CD4-positive, alpha-beta T cell treated with Interleukin-10 for 1 hour (primary cell): Measurements from ENCODE around the gene DTX4.

Experiments used
- DNase-seq: peaks from one replicate; pipeline ENCODE4 v3.0.0-alpha.2; 2020

The DTX4 gene

DNA sequence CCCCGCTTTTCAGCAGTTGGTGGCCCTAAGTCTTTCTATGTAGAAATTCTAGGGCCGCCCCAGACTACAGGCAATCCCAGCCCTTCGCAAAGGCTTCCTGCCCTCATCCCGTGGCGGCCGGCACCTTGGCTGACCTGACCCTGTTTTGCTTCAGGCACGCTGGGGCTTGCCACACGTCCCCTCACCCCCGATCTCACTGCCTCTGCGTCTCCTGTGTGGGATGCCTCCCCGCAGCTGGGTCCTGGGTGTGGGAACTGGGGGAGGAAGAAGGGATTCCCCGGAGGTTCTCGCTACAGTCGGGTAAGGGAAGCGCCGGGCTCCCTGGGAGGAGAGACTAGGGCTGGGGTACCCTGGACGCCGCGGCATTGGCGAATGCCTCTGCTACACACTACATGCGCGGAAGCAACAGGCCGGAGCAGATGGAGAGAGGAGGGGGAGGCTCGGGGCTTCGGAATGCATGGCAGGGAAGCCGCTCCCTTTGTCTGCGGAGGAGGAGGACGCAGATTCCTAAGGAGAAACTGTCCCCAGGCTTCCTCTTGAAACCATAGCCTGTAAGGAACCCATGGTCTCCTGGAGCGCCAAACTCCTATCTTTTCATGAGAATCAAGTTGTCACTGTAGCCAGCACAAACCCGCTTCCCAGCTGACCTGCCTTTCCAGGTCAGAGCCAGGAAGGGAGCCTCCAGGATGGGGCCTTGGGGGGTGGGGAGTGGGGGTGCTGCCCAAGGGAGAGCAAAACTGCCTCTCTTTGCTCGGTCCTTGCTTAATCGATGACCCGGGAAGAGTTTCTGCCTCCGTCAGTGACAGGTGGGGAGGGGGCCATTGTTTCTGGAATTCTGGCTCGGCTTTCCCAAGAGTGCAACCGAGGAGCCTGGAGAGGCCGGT is 1.4 kb downstream of the DTX4 start:
- peak; percentile 9 for DNase-seq

GRCh38 chr11:59173964-59174663 is 2.2 kb downstream of the DTX4 start:
- DNase-seq: no peak

DNA sequence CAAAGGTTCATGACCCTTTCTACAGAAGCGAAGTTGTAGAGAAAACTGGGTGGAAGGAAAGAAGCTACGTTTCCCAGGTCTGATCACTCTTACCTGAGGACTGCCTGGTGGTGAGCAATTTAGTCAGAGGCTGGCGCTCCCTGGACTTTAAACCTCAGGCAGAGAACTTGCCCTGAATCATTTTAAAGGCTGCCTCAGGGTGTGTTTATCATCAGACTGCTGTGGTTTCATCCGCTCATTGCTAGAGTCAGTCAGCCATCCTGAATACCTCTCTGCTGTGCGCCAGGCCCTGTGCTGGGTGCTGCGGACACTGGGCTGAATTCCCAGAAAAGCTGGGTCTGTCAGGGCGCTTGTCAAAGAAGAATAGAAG is 2.7 kb downstream of the DTX4 start:
- DNase-seq: no peak

DNA sequence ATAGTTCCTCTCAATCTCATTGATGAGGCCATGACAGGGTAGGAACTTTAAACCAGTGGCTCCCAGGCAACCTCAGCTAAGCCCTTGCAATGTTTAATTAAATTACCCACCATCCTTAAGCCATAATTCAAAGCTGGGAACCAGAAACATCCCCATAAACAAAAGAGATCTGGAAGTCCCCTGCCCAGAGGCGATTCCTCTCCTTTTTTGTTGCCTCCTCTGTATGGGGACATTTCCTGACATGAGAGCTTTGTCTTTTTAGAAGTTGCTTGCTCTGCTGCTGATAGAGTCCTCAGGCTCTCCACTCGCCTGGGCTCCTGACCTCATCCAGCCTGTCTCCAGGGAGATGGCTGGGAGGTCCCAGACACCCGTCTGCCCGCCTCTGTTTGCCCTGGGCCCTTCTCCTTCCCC is 3.2 kb downstream of the DTX4 start:
- no peak for DNase-seq

DNA sequence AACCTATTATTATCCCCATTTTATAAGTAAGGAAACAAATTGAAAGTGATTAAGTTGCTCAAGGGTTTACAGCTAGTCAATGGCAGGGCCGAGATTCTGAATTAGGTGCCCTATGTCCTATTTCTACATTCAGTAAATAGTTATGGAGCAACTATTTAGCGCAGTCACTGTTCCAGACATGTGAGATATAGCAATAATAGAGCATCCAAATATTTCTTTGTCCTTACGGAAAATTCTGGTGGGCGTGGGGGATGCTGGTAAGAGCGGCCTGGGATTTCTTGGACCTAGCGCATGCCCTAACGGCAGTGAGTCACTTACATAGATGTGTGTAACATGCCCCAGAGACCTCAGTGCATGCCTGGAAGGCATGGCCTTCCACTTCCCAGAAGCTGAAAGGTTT is 4.4 kb downstream of the DTX4 start:
- no peak for DNase-seq

- DNase-seq: no peak
Measured at GRCh38 chr11:59178402-59178801, 6.5 kb downstream of the DTX4 start.

DNA sequence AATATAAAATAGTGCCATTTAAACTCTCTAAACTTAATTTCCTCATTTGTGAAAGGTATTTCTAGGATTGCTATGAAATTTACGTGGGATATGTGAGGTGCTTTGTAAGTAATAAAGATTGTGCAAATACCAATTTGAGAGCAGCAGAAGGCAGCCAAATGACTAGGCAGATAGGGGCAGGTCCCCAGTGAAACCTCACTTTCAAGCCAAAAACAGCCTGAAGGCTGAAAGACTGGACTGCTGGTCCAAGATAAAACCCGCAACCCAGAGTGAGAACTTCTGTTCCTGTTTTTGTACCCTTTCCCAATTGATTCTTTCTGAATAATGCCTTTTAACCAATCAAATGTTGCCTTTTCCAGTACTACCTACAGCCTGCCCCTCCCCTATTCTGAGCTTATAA is 7.2 kb downstream of the DTX4 start:
- no peak for DNase-seq

GRCh38 chr11:59180168-59180776 is 8.3 kb downstream of the DTX4 start:
- no peak for DNase-seq

DNA sequence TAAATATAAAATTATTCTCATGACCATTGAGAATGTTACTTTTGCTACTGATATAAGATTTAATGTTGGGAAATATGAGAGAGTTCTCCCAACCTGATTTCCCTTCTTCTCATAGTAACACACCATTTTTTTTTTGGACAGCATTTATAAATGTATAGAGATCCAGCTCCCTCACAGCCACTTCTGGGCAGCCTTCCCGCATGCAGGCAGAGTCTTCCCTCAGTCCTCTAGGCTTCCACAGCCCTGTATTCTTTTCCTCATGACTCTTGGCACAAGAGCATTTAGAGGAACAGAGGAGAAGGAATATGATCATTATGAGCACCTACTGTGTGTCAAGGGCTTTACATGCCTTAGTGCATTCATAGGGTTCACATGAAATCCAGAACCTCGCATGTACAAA is 9.0 kb downstream of the DTX4 start:
- DNase-seq: no peak

GRCh38 chr11:59181746-59182456 is 10.0 kb downstream of the DTX4 start:
- DNase-seq: no peak

DNA sequence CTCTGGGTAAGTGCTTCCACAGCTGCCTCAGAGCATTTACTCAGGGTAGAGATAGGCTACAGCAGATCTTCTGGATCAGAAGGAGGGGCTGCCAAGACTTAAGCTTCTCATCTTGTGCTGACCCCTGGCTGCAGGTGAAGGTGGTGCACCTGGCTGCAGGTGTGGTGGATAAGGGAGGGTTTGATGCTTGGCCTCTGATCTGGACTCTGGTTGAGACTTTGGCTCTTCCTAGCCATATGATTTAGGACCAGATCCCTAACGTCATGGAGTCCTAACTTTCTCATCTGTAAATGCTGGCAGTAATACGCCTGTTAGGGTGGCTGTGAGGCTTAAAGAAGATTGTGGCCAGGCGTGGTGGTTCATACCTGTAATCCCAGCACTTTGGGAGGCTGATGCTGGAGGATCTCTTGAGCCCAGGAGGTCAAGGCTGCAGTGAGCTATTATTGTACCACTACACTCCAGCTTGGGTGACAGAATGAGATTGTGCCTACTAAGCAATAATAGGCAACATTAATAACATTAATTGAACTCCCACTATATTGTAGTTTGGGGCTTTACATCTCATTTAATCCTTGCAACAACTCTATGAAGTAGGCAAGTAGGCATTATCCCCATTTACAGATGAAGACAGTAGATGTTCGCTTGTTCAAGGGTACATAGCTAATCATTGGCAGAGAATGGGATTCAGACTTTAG is 10.7 kb downstream of the DTX4 start:
- DNase-seq: peak; percentile 18

- no peak for DNase-seq
Measured at GRCh38 chr11:59183771-59184170, 11.8 kb downstream of the DTX4 start.

DNA sequence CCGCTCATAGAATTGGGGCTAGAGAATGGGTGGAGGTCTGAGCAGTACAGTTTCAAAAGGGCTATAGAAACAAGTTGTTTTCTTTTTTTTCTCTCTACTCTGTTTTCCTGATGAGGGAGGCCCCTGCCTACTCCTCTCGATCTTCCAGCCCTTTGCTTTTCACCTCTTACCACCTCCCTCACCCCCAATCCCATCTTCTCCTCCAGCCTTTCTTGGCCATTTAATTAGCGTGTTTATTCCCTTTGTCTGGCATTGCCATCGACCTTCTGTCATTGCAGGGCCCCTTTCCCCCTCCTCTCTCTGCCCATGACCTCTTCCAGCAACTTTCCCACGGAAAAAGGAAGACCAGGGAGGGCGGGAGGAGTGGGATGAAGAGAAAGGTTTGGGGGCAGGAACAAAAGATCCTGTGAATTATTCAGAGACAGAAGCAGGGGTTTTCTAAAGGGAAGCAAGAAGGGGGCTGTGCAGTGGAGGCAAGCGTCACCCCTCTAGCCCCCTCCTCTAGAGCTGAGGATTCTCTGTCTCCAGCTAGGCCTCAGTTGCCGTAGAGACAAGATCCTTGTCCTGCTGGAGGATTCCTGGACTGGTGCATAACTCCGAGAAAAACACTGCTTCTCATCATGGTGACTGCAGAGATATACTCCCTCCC is 12.9 kb downstream of the DTX4 start:
- DNase-seq: no peak

DNA sequence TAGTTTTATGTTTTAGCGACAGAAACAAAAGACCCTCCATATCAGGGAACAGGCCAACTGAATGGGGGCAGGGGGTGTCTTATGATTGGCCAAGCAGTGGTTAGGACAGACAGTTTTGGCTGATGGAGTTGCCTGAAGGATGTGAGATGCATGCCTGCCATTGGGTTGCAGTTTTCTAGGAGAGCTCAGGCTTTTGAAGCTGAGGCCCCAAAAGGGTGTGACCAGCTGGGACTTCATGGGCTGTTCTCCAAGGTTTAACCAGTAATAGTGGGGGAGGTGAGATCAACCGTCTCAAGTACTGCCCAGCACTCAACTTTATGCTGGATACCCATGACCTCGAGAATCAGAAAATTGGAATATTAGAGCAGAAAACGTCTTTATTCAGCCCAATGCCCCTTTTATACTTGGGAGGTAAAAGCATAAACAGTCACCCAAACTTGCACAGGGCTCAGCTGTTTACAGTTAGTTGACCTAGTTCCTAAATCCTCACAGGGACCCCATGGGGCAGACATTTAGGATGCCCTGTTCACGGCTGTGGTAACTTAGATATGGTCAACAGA is 13.5 kb downstream of the DTX4 start:
- no peak for DNase-seq

DNA sequence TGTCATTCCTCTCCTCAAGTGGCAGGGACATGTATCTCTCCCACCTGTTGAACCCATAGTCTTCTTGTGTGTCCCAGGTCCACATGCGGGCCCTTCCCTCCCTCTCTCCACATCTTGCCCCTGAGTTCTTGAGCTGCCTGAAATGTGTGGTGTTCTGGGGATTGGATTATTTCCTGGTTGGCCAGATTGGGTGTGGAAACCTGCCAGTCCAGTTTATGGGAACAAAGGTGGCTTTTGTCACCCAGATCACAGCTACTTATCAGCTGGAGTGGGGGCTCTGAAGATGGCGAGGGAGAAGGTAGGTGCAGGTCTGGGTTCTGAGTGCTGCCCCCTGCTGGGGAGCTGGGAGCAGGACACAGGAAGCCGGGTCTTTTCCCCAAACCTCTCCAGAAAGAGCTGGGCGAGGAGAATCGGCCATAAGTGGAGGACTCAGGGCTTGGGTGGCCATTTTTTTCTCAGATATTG is 14.2 kb downstream of the DTX4 start:
- DNase-seq: peak; percentile 59

- DNase-seq: no peak
Measured at GRCh38 chr11:59187035-59187434, 15.1 kb downstream of the DTX4 start.

GRCh38 chr11:59187587-59187986 is 15.7 kb downstream of the DTX4 start:
- no peak for DNase-seq

DNA sequence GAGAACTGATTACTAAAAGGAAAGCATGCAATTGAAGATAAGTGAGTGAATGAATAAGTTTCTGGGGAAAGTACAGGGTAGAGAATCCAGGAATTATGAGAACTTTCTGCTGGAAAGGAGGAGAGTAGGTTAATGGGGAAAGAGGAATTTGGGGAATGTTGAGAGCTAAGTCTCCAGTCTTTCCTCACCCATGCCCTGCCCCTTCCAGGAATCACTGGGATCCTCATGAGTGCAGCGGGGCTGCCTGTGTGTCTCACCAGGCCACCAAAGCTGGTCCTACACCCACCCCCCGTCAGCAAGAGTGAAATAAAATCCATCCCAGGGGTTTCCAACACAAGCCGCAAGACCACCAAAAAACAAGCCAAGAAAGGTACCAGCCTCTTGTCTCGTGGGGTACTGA is 17.0 kb downstream of the DTX4 start:
- DNase-seq: no peak

- no peak for DNase-seq
Measured at GRCh38 chr11:59189986-59190385, 18.1 kb downstream of the DTX4 start.

DNA sequence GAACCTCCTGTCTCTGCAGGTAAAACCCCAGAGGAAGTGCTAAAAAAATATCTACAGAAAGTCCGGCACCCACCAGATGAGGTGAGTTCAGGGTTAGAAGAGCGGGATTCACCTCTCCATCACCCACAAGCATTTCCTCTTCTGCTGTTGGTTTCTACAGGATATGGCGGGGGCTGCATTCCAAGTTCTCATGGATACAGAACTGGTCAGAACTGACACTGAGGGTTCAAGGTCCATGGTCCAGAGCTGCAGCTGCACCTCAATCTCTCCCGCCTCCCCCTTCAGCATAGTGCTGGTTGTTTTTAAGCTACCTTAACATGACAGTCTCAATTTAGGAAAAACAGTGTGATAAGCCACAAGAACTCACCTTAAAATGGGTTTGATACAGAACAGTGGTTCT is 19.2 kb downstream of the DTX4 start:
- DNase-seq: no peak

DNA sequence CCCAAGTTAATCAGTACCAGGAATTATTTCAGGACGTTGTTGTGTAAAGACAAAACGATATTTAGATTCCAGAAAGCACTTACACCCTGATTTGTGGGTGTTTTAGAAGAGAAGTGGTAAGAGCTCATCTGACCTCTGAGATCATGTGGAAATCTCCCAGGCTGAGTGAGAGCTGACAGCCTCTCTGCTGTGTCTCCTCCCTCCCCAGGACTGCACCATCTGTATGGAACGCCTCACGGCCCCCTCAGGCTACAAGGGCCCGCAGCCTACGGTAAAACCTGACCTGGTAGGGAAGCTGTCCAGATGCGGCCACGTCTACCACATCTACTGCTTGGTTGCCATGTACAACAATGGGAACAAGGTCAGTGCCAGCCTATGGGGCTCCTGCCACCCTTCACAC is 20.0 kb downstream of the DTX4 start:
- DNase-seq: no peak
